Panc1 (cell line): Measurements from ENCODE around the gene RNF130. TPM values are rescaled to one million over a fixed set of nuclear protein-coding genes. Genes with fewer than 3 reads are reported as not detected.

Experiments used
- ATAC-seq: fragments of 200-7000 bp; cut with Tn5 transposase; 2 replicates; pipeline ENCODE4 v1.9.1; 2020; ENCODE audit warnings: mild to moderate bottlenecking, moderate library complexity
- BruUV-seq: library from RNA; stranded (reverse); fragments of 400-500 nt; replicated peaks from 2 replicates; lab custom pipeline; 2021; lab: Mats Ljungman, UMichigan
- CTCF ChIA-PET: fragments of 300-600 bp; sonication (Branson Sonifier 250); formaldehyde crosslinking; loops from one replicate; lab custom pipeline; 2022; ENCODE audit warnings: antibody characterized with exemption; lab: Charles Lee
- POLR2A ChIA-PET: fragments of 300-600 bp; sonication (Branson Sonifier 250); formaldehyde crosslinking; loops from one replicate; lab custom pipeline; 2022; ENCODE audit warnings: antibody characterized with exemption; lab: Charles Lee
- DNase-seq: peaks from one replicate; pipeline ENCODE4 v3.0.0-alpha.2; 2010; ENCODE audit warnings: low read depth, low spot score
- H3K27ac ChIP-seq: 2 replicates; pipeline ENCODE4 v1.5.1; 2011; ENCODE audit warnings: mild to moderate bottlenecking, low read length, inconsistent platforms
- H3K27me3 ChIP-seq: fragments of 200-500 bp; sonication (Bioruptor generic); 2 replicates; pipeline ENCODE4 v1.6.0; 2014; ENCODE audit warnings: low read length, inconsistent platforms; ENCODE audit not compliant: control insufficient read depth, insufficient read depth
- H3K36me3 ChIP-seq: fragments of 200-500 bp; sonication (Bioruptor generic); 2 replicates; pipeline ENCODE4 v1.5.1; 2014; ENCODE audit warnings: inconsistent platforms, mild to moderate bottlenecking, low read length, moderate library complexity; ENCODE audit not compliant: control insufficient read depth, insufficient read depth
- H3K4me1 ChIP-seq: 2 replicates; pipeline ENCODE4 v1.5.1; 2011; ENCODE audit warnings: inconsistent platforms, mild to moderate bottlenecking, low read length, moderate library complexity; ENCODE audit not compliant: control insufficient read depth, insufficient read depth
- H3K4me3 ChIP-seq, 2 experiments: 2 replicates each; pipeline ENCODE4 v1.5.1; 2011 to 2012; ENCODE audit warnings: low read depth in 2 of 2, low read length in 2 of 2, mild to moderate bottlenecking in 2 of 2, inconsistent platforms in 1 of 2, moderate library complexity in 1 of 2
- H3K9me3 ChIP-seq: fragments of 200-500 bp; sonication (Bioruptor generic); 2 replicates; pipeline ENCODE4 v1.5.1; 2014; ENCODE audit warnings: low read depth, mild to moderate bottlenecking, inconsistent platforms, low read length, moderate library complexity; ENCODE audit not compliant: control insufficient read depth, insufficient read depth
- CTCF ChIP-seq: fragments of 450-650 bp; IDR thresholded peaks from 2 replicates; pipeline ENCODE4 v1.5.1; 2017; ENCODE audit warnings: mild to moderate bottlenecking
- POLR2AphosphoS5 ChIP-seq: IDR thresholded peaks from 2 replicates; pipeline ENCODE4 v1.6.1; 2012; ENCODE audit warnings: mild to moderate bottlenecking, low read depth, low read length, moderate library complexity
- REST ChIP-seq, 2 experiments: IDR thresholded peaks; 2 replicates each; pipeline ENCODE4 v1.6.1; 2011 to 2012; ENCODE audit warnings: low read depth in 2 of 2, control low read depth in 1 of 2, low read length in 1 of 2, mild to moderate bottlenecking in 1 of 2, moderate library complexity in 1 of 2; ENCODE audit not compliant: insufficient read depth in 1 of 2
- SIN3A ChIP-seq: IDR thresholded peaks from 2 replicates; pipeline ENCODE4 v1.6.1; 2012; ENCODE audit warnings: low read depth, mild to moderate bottlenecking, low read length, moderate library complexity, borderline replicate concordance; ENCODE audit not compliant: insufficient read depth
- TCF7L2 ChIP-seq: IDR thresholded peaks from 2 replicates; pipeline ENCODE4 v1.6.1; 2011; ENCODE audit warnings: mild to moderate bottlenecking, low read depth, low read length, inconsistent platforms
- in situ Hi-C: cut with HindIII; loops from 2 replicates; pipeline ENCODE4 v1.10.0; 2016; ENCODE audit warnings: low sequenced_read_pairs, low pct_unique_long_range_greater_than_20kb
- intact Hi-C: fragments of 100-400 bp; cut with micrococcal nuclease; formaldehyde crosslinking; loops from one replicate; pipeline ENCODE4 v1.10.0; 2022; ENCODE audit not compliant: unreplicated experiment
- total RNA-seq: library from RNA; stranded (reverse); gene quantifications from one replicate; pipeline ENCODE4 v1.2.1, GENCODE V29; 2021; ENCODE audit not compliant: unreplicated experiment

Gene RNF130
- total RNA-seq, 1 experiment from 2014 or later = 73.1 TPM

- BruUV-seq = no TSS peak
- DNase-seq (no peak), ATAC-seq (no peak)
- H3K9me3 ChIP-seq = no peaks in the 10 kb centered on the region
- no peaks in the 10 kb centered on the region for H3K36me3 ChIP-seq
- in situ Hi-C loops = no loop called here
- H3K4me3 ChIP-seq = no peak overlapping the region
- no peaks in the 10 kb centered on the region; the same call in 1 of the 2 replicates for H3K27me3 ChIP-seq
- ChIA-PET CTCF (no interaction called here), POLR2A (interaction anchor here (0.6 kb wide), 1 partner anchor 15 kb away, joined by 8 read pairs; no protein-coding TSS in a partner anchor)
- no peaks in the 10 kb centered on the region for H3K4me1 ChIP-seq
- no peak for TF ChIP-seq CTCF
- H3K27ac ChIP-seq = no peak overlapping the region
- intact Hi-C loops = no loop called here
Measured at GRCh38 chr5:180077594-180078284, 6.2 kb upstream of the RNF130 start.

GRCh38 chr5:180075703-180076102, 4.1 kb upstream of the RNF130 start:
- DNase-seq (no peak), ATAC-seq (no peak)
- BruUV-seq = no TSS peak
- intact Hi-C loops (no loop called here), in situ Hi-C loops (no loop called here)
- POLR2A ChIA-PET = no interaction called here
- Histone ChIP-seq H3K27me3 (no peaks in the 10 kb centered on the region; the same call in 1 of the 2 replicates), H3K27ac (no peak overlapping the region), H3K36me3 (no peaks in the 10 kb centered on the region; the same call in 1 of the 2 replicates), H3K4me3 (no peak overlapping the region), H3K4me1 (no peaks in the 10 kb centered on the region), H3K9me3 (peaks cover 6% of the 10 kb centered on the region; the same call in 1 of the 2 replicates)
- TF ChIP-seq CTCF = no peak
- CTCF ChIA-PET = no interaction called here

GRCh38 chr5:180074462-180074861, 2.9 kb upstream of the RNF130 start:
- Histone ChIP-seq H3K36me3 (no peaks in the 10 kb centered on the region; the same call in 1 of the 2 replicates), H3K4me3 (no peak overlapping the region), H3K27me3 (no peaks in the 10 kb centered on the region; the same call in 1 of the 2 replicates), H3K27ac (no peak overlapping the region), H3K9me3 (peaks cover 6% of the 10 kb centered on the region; the same call in 1 of the 2 replicates), H3K4me1 (no peaks in the 10 kb centered on the region; the same call in 1 of the 2 replicates)
- CTCF ChIA-PET = no interaction called here
- POLR2A ChIA-PET = no interaction called here
- TF ChIP-seq REST (IDR thresholded peaks at IDR 0.05; ENCODE audit: insufficient read depth in 1 of 2, low read depth in 2 of 2, low read length in 1 of 2) (no peak), SIN3A (no peak), TCF7L2 (no peak), POLR2AphosphoS5 (no peak), CTCF (no peak)
- ATAC-seq (no peak), DNase-seq (no peak)
- BruUV-seq = no TSS peak
- intact Hi-C loops (no loop called here), in situ Hi-C loops (no loop called here)
